ENCODE measurements around the gene GORASP1. TPM values are rescaled to one million over a fixed set of nuclear protein-coding genes. Genes with fewer than 3 reads are reported as not detected.

GORASP1 gene
- total and polyA plus RNA-seq, 2 of the 13 experiments (the other 11 are each of a cell fraction or from before 2014, with no cell fraction given) = 36.4 to 39.8 TPM

DNA sequence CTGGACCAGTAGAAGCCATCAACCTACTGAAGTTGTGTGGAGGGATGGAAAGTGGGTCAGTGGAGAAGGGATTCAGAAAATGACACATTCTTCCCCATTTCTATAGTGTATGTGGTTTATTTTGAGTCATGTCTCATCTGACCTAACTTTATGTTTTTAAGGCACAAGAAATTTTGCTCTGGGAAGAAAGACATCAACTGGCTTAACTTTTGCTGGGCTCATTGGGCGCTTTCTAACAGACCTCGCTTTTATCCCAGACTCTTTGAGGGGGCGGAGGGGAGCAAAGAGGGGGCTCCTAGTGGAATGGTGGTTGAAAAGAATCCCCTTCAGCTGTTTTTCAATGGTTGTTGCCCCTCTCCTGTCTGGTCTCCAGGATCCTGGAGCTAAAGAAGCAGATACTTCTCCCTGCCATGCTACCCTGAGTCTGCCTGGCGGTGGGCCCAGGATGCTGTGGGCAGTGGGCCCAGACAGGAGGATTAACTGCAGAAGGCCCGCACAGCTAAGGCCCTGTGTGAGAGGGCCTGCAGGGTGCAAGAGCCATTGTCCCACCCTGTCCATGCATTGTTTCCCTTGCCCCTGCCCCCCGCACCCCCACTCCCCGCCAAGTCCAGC lies 31.5 kb upstream of the GORASP1 start:
- WGBS (ENCODE audit: low lambda C conversion rate) = 89% methylated on average over 5 of the region's 7 CpGs
- POLR2A ChIA-PET = no interaction called here
- in situ Hi-C loops (cut with HindIII; ENCODE audit: extremely low pct_ligation_motif_present, low pct_unique_long_range_greater_than_20kb) = no loop called here
- no peaks in the 10 kb centered on the region for H3K79me2 ChIP-seq (ENCODE audit: insufficient read depth, low read length)
- no peak overlapping the region for H3K27ac ChIP-seq (ENCODE audit: extremely low read length, insufficient read depth, low read length)
- CTCF ChIA-PET (ENCODE audit: low intra/inter-chr PET ratio, low total read pairs) = no interaction called here
- ATAC-seq = no peak
- no peaks in the 10 kb centered on the region for H3K4me1 ChIP-seq (ENCODE audit: insufficient read depth, low read length)
- DNase-seq (ENCODE audit: low spot score) = no peak
- no peak overlapping the region for H2AFZ ChIP-seq (ENCODE audit: low read length)
- H4K20me1 ChIP-seq (ENCODE audit: insufficient read depth, low read length) = peaks cover 3% of the 10 kb centered on the region; the same call in 1 of the 2 replicates
- no peak for FAIRE-seq
- TF ChIP-seq ESRRA (CRISPR knock-in tag; IDR thresholded peaks at IDR 0.05; ENCODE audit: low read depth) = no peak
- TF ChIP-seq KAT8 (CRISPR knock-in tag; IDR thresholded peaks at IDR 0.05) = no peak
- no peak for TF ChIP-seq ZNF674 (CRISPR knock-in tag; IDR thresholded peaks at IDR 0.05; ENCODE audit: low read depth)
- TF ChIP-seq, protein P1, sequence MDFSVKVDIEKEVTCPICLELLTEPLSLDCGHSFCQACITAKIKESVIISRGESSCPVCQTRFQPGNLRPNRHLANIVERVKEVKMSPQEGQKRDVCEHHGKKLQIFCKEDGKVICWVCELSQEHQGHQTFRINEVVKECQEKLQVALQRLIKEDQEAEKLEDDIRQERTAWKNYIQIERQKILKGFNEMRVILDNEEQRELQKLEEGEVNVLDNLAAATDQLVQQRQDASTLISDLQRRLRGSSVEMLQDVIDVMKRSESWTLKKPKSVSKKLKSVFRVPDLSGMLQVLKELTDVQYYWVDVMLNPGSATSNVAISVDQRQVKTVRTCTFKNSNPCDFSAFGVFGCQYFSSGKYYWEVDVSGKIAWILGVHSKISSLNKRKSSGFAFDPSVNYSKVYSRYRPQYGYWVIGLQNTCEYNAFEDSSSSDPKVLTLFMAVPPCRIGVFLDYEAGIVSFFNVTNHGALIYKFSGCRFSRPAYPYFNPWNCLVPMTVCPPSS (IDR thresholded peaks at IDR 0.05) = no peak
- no peak for TF ChIP-seq CENPT (CRISPR knock-in tag; IDR thresholded peaks at IDR 0.05; ENCODE audit: low read depth)
- TF ChIP-seq ZBTB3 (CRISPR knock-in tag; IDR thresholded peaks at IDR 0.05; ENCODE audit: borderline replicate concordance, low read depth) = no peak
- TF ChIP-seq ISX (CRISPR knock-in tag; conservative IDR thresholded peaks at IDR 0.05) = no peak
- TF ChIP-seq ZBTB21 (CRISPR knock-in tag; IDR thresholded peaks at IDR 0.05) = no peak
- TF ChIP-seq NCOR1 (IDR thresholded peaks at IDR 0.05; ENCODE audit: borderline replicate concordance, low read length) = no peak
- TF ChIP-seq, protein P2, sequence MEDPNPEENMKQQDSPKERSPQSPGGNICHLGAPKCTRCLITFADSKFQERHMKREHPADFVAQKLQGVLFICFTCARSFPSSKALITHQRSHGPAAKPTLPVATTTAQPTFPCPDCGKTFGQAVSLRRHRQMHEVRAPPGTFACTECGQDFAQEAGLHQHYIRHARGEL (CRISPR knock-in tag; IDR thresholded peaks at IDR 0.05) = no peak
- TF ChIP-seq, protein P3, sequence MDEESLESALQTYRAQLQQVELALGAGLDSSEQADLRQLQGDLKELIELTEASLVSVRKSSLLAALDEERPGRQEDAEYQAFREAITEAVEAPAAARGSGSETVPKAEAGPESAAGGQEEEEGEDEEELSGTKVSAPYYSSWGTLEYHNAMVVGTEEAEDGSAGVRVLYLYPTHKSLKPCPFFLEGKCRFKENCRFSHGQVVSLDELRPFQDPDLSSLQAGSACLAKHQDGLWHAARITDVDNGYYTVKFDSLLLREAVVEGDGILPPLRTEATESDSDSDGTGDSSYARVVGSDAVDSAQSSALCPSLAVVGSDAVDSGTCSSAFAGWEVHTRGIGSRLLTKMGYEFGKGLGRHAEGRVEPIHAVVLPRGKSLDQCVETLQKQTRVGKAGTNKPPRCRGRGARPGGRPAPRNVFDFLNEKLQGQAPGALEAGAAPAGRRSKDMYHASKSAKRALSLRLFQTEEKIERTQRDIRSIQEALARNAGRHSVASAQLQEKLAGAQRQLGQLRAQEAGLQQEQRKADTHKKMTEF (CRISPR knock-in tag; IDR thresholded peaks at IDR 0.05) = no peak
- TF ChIP-seq ZNF672 (CRISPR knock-in tag; IDR thresholded peaks at IDR 0.05) = no peak
- TF ChIP-seq CBX5 (CRISPR knock-in tag; IDR thresholded peaks at IDR 0.05; ENCODE audit: borderline replicate concordance) = no peak
- TF ChIP-seq, protein P4, sequence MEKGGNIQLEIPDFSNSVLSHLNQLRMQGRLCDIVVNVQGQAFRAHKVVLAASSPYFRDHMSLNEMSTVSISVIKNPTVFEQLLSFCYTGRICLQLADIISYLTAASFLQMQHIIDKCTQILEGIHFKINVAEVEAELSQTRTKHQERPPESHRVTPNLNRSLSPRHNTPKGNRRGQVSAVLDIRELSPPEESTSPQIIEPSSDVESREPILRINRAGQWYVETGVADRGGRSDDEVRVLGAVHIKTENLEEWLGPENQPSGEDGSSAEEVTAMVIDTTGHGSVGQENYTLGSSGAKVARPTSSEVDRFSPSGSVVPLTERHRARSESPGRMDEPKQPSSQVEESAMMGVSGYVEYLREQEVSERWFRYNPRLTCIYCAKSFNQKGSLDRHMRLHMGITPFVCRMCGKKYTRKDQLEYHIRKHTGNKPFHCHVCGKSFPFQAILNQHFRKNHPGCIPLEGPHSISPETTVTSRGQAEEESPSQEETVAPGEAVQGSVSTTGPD (CRISPR knock-in tag; IDR thresholded peaks at IDR 0.05) = no peak
- TF ChIP-seq EZH2 (conservative IDR thresholded peaks at IDR 0.05; ENCODE audit: low read depth, low read length) = no peak
- TF ChIP-seq KLF9 (CRISPR knock-in tag; IDR thresholded peaks at IDR 0.05; ENCODE audit: low read depth) = no peak
- no peak for TF ChIP-seq MED13 (CRISPR knock-in tag; IDR thresholded peaks at IDR 0.05)
- no peak for TF ChIP-seq HES4 (CRISPR knock-in tag; IDR thresholded peaks at IDR 0.05; ENCODE audit: borderline replicate concordance)
- no TSS peak for BruUV-seq (replicated peaks)
- intact Hi-C loops (cut with micrococcal nuclease; ENCODE audit: unreplicated experiment) = no loop called here
- no peak overlapping the region for H3K4me3 ChIP-seq (replicated peaks in 1 of 3; ENCODE audit: insufficient read depth in 1 of 3, low read depth in 2 of 3, low read length in 3 of 3)
- H3K4me2 ChIP-seq (ENCODE audit: low read depth, low read length) = no peak overlapping the region
- H3K27me3 ChIP-seq (ENCODE audit: control insufficient read depth in 1 of 2, insufficient read depth in 2 of 2, low read length in 2 of 2) = no peaks in the 10 kb centered on the region
- peaks cover 13 to 23% of the 10 kb centered on the region in 2 experiments; a peak in 4 of 5 replicates for H3K36me3 ChIP-seq (replicated peaks in 1 of 2; ENCODE audit: control insufficient read depth in 1 of 2, insufficient read depth in 2 of 2, low read length in 2 of 2)
- H3K9ac ChIP-seq (ENCODE audit: insufficient read depth, low read depth, low read length) = no peak overlapping the region
- H3K9me3 ChIP-seq (ENCODE audit: low read length) = no peaks in the 10 kb centered on the region
